Peyer's patch (tissue), 4 donors: ENCODE data around the gene RRP1B. TPM values are rescaled to one million over a fixed set of nuclear protein-coding genes. Genes with fewer than 3 reads are reported as not detected.

ENCODE experiments used
- DNase-seq, 3 donors: peaks; one replicate each; pipeline ENCODE4 v3.0.0-alpha.2; 2017 to 2019
- H3K27ac ChIP-seq, 4 donors: fragments of 200-600 bp; sonication (generic); one replicate each; pipeline ENCODE4 v1.5.1; 2016 to 2019
- H3K27me3 ChIP-seq, 2 donors: fragments of 200-600 bp; sonication (generic); one replicate each; pipeline ENCODE4 v1.5.1; 2019
- H3K36me3 ChIP-seq, 3 donors: fragments of 200-600 bp; sonication (generic); one replicate each; pipeline ENCODE4 v1.5.1; 2016 to 2019
- H3K4me1 ChIP-seq, 4 donors: fragments of 200-600 bp; sonication (generic); one replicate each; pipeline ENCODE4 v1.5.1; 2016 to 2019
- H3K4me3 ChIP-seq, 4 donors: fragments of 200-600 bp; sonication (generic); 1 replicate in 3 of 4; 2 replicates in 1 of 4; pipeline ENCODE4 v1.5.1; 2016 to 2019; ENCODE audit warnings: mild to moderate bottlenecking in 1 of 4
- H3K9me3 ChIP-seq, 4 donors: fragments of 200-600 bp; sonication (generic); one replicate each; pipeline ENCODE4 v1.5.1; 2016 to 2019; ENCODE audit warnings: mild to moderate bottlenecking in 1 of 4
- POLR2A ChIP-seq, 2 donors: fragments of 450-650 bp; IDR thresholded peaks; one replicate each; pipeline ENCODE4 v1.5.1; 2017; ENCODE audit warnings: antibody characterized with exemption in 2 of 2, mild to moderate bottlenecking in 2 of 2, moderate library complexity in 2 of 2
- total RNA-seq, 4 donors: library from RNA; depleted of rRNA; stranded (reverse); fragments of >200 nt; gene quantifications; one replicate each; pipeline ENCODE4 v1.1.0, GENCODE V29; 2016
- TF ChIP-seq, protein P1 (sequence below), 6 experiments: fragments of 450-650 bp in 4 of 6; fragments of 200-600 bp in 2 of 6; sonication (generic) in 1 of 6; IDR thresholded peaks; one replicate each; pipeline ENCODE4 v1.5.1; 2017 to 2019; ENCODE audit warnings: antibody characterized with exemption in 6 of 6, mild to moderate bottlenecking in 3 of 6, moderate library complexity in 1 of 6

Gene RRP1B
- total RNA-seq, 4 donors from 2014 or later, result 10.7 to 28.1 (median 14.1) TPM

- Histone ChIP-seq H3K36me3 (peaks cover 0 to 19% (median 0%) of the 10 kb centered on the region in 3 donors), H3K4me1 (peaks cover 6 to 78% (median 17%) of the 10 kb centered on the region in 4 donors), H3K4me3 (peak overlapping the region in 2 of 4 donors; percentile 31 to 35), H3K27ac (peak overlapping the region in 3 of 4 donors; percentile 67 to 85 (median 84)), H3K9me3 (no peaks in the 10 kb centered on the region), H3K27me3 (no peaks in the 10 kb centered on the region)
- no peak for DNase-seq
- TF ChIP-seq, protein P1, sequence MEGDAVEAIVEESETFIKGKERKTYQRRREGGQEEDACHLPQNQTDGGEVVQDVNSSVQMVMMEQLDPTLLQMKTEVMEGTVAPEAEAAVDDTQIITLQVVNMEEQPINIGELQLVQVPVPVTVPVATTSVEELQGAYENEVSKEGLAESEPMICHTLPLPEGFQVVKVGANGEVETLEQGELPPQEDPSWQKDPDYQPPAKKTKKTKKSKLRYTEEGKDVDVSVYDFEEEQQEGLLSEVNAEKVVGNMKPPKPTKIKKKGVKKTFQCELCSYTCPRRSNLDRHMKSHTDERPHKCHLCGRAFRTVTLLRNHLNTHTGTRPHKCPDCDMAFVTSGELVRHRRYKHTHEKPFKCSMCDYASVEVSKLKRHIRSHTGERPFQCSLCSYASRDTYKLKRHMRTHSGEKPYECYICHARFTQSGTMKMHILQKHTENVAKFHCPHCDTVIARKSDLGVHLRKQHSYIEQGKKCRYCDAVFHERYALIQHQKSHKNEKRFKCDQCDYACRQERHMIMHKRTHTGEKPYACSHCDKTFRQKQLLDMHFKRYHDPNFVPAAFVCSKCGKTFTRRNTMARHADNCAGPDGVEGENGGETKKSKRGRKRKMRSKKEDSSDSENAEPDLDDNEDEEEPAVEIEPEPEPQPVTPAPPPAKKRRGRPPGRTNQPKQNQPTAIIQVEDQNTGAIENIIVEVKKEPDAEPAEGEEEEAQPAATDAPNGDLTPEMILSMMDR (IDR thresholded peaks at IDR 0.05), result no peak
- no peak for TF ChIP-seq POLR2A (IDR thresholded peaks at IDR 0.05)
These were observed 72.7 kb downstream of the RRP1B start for GRCh38 chr21:43731891-43732711.

DNA sequence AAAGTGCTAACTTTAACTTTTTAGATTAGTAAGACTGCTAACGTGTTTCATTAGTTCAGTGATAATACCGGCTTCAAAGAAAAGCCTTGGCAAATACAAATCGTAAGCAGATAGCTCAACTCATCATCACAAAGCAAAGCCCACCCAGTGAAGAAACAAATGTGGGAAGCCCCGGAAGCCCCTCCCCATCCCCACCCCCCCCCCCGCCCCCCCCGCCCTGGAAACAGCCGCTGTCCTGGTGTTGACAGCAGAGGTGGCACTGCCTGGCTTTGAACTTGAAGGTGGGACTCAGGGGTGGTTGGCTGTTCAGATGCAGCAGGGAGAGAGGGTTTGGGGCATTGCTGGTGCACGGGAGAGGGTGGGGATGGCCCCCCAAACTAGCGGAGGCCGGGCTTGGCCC, 73.7 kb downstream of the RRP1B start:
- Histone ChIP-seq H3K4me1 (peaks cover 3 to 78% (median 9%) of the 10 kb centered on the region in 4 donors), H3K36me3 (peaks cover 0 to 28% (median 0%) of the 10 kb centered on the region in 3 donors), H3K9me3 (no peaks in the 10 kb centered on the region), H3K27me3 (no peaks in the 10 kb centered on the region), H3K4me3 (peak overlapping the region in 1 of 4 donors; percentile 15), H3K27ac (peak overlapping the region in 3 of 4 donors; percentile 58 to 84 (median 72))
- TF ChIP-seq, protein P1 (IDR thresholded peaks at IDR 0.05), result no peak
- no peak for TF ChIP-seq POLR2A (IDR thresholded peaks at IDR 0.05)
- no peak for DNase-seq

DNA sequence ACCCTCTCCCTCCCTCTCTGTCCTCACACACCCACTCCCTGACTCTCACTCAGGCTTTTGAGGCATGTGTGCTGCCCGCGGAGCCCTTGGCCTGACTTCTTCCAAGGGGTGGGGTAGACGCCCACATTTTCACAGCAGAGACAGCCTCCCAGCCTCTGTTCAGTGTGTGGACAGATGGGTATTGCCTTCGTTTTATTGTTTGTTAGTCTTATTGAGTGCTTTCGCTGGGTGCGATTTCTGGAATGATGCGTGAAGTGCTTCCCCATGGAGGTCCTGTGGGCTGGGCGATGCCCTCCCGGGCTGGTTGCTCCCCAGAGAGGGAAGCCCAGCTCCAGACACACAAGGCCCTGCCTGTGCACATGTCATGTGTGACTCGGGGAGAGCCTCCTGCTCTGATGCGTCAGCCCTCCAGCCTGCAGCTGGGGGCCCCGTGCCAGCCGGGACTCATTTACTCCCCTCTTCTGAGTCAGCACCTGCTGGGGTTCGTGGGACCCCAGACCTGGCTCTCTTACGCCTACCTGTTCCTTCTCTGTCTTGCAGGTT, 74.2 kb downstream of the RRP1B start:
- Histone ChIP-seq H3K36me3 (peaks cover 0 to 30% (median 0%) of the 10 kb centered on the region in 3 donors), H3K27me3 (no peaks in the 10 kb centered on the region), H3K9me3 (no peaks in the 10 kb centered on the region), H3K4me1 (peaks cover 3 to 74% (median 6%) of the 10 kb centered on the region in 4 donors), H3K4me3 (peak overlapping the region in 2 of 4 donors; percentile 15 to 19), H3K27ac (peak overlapping the region in 3 of 4 donors; percentile 58 to 84 (median 72))
- DNase-seq, result no peak
- TF ChIP-seq, protein P1 (IDR thresholded peaks at IDR 0.05), result no peak
- TF ChIP-seq POLR2A (IDR thresholded peaks at IDR 0.05), result no peak

- no peaks in the 10 kb centered on the region for H3K27me3 ChIP-seq
- peak in 2 of 3 donors; percentile 82 to 90 for DNase-seq
- peaks cover 0 to 30% (median 0%) of the 10 kb centered on the region in 3 donors for H3K36me3 ChIP-seq
- H3K4me3 ChIP-seq, result peak overlapping the region in 2 of 4 donors; percentile 15 to 19
- peaks cover 0 to 66% (median 3%) of the 10 kb centered on the region in 4 donors for H3K4me1 ChIP-seq
- H3K27ac ChIP-seq, result peak overlapping the region in 3 of 4 donors; percentile 58 to 84 (median 72)
- H3K9me3 ChIP-seq, result no peaks in the 10 kb centered on the region
- TF ChIP-seq, protein P1 (IDR thresholded peaks at IDR 0.05), result no peak
- peak; percentile 34 to 50 for TF ChIP-seq POLR2A (IDR thresholded peaks at IDR 0.05)
These were observed 75.0 kb downstream of the RRP1B start for GRCh38 chr21:43734131-43734927.

DNA sequence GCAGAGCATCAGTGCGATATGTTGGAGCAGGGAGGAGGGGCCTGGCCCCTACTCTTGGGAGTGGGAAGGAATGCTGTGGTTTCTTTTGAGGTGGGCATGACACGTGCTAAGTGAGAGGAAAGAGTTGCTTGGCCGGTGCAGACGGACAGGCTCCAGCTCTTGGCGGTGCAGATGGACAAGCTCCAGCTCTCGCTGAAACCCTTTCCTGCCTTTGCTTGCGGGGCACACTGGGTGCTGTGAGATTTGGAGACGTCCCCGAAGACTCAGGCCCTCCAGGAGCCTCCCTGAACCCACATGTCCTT, 75.5 kb downstream of the RRP1B start:
- Histone ChIP-seq H3K4me1 (peaks cover 0 to 64% (median 2%) of the 10 kb centered on the region in 4 donors), H3K27me3 (no peaks in the 10 kb centered on the region), H3K36me3 (peaks cover 0 to 30% (median 0%) of the 10 kb centered on the region in 3 donors), H3K4me3 (peak overlapping the region in 1 of 4 donors; percentile 4), H3K27ac (peak overlapping the region in 2 of 4 donors; percentile 72 to 84), H3K9me3 (no peaks in the 10 kb centered on the region)
- DNase-seq, result no peak
- TF ChIP-seq, protein P1 (IDR thresholded peaks at IDR 0.05), result no peak
- TF ChIP-seq POLR2A (IDR thresholded peaks at IDR 0.05), result no peak
